Activated naive CD4-positive, alpha-beta T cell treated with anti-CD3 and anti-CD28 coated beads, Interleukin-2, amount 10 ng/mL, durations not matched to agents 7 days and 5 days (primary cell): Measurements from ENCODE around the gene TMEM170A.

Experiments
- CTCF ChIA-PET: fragments of 350-600 bp; sonication (Branson Sonifier 250); formaldehyde crosslinking; loops from one replicate; lab custom pipeline; 2021; ENCODE audit warnings: antibody characterized with exemption; lab: Charles Lee
- DNase-seq: peaks from one replicate; pipeline ENCODE4 v3.0.0-alpha.2; 2020
- H3K27ac Mint-ChIP-seq: one replicate; pipeline ENCODE4 v1.8.0; 2021; ENCODE audit warnings: mild to moderate bottlenecking, moderate library complexity, mixed read lengths
- H3K27me3 Mint-ChIP-seq: one replicate; pipeline ENCODE4 v1.8.0; 2021; ENCODE audit warnings: mild to moderate bottlenecking, mixed read lengths
- H3K36me3 Mint-ChIP-seq: one replicate; pipeline ENCODE4 v1.8.0; 2021; ENCODE audit warnings: mixed read lengths
- H3K4me1 Mint-ChIP-seq: one replicate; pipeline ENCODE4 v1.8.0; 2021; ENCODE audit warnings: mixed read lengths
- H3K4me3 Mint-ChIP-seq: one replicate; pipeline ENCODE4 v1.8.0; 2021; ENCODE audit warnings: mild to moderate bottlenecking, moderate library complexity, mixed read lengths
- H3K9me3 Mint-ChIP-seq: one replicate; pipeline ENCODE4 v1.8.0; 2021; ENCODE audit warnings: mixed read lengths

TMEM170A gene

GRCh38 chr16:75488322-75488721 lies 23.8 kb upstream of the TMEM170A start:
- CTCF ChIA-PET, result interaction anchor here (1.6 kb wide), 1 partner anchor 28 kb away, joined by 7 read pairs; no protein-coding TSS in a partner anchor
- Mint-ChIP-seq H3K4me1 (no peaks in the 10 kb centered on the region), H3K36me3 (no peaks in the 10 kb centered on the region), H3K9me3 (no peaks in the 10 kb centered on the region), H3K27me3 (peaks cover 30% of the 10 kb centered on the region), H3K27ac (no peak overlapping the region), H3K4me3 (no peak overlapping the region)
- no peak for DNase-seq

- H3K27ac Mint-ChIP-seq, result no peak overlapping the region
- H3K27me3 Mint-ChIP-seq, result peaks cover 32% of the 10 kb centered on the region
- no peaks in the 10 kb centered on the region for H3K36me3 Mint-ChIP-seq
- no peak overlapping the region for H3K4me3 Mint-ChIP-seq
- no peaks in the 10 kb centered on the region for H3K4me1 Mint-ChIP-seq
- CTCF ChIA-PET, result interaction anchor here (0.8 to 2.6 kb wide), 4 partner anchors 14 to 30 kb away, joined by 3 to 8 read pairs (median 5); partner anchors contain the start of gene TMEM170A
- H3K9me3 Mint-ChIP-seq, result no peaks in the 10 kb centered on the region
- DNase-seq, result no peak
These were observed 22.3 kb upstream of the TMEM170A start for GRCh38 chr16:75486676-75487313.

- Mint-ChIP-seq H3K9me3 (no peaks in the 10 kb centered on the region), H3K27ac (no peak overlapping the region), H3K36me3 (no peaks in the 10 kb centered on the region), H3K4me3 (no peak overlapping the region), H3K27me3 (peaks cover 29% of the 10 kb centered on the region), H3K4me1 (no peaks in the 10 kb centered on the region)
- DNase-seq, result no peak
- CTCF ChIA-PET, result interaction anchor here (0.8 to 2.6 kb wide), 3 partner anchors 14 to 21 kb away, joined by 3 to 8 read pairs (median 3); partner anchors contain the start of gene TMEM170A
These were observed 21.7 kb upstream of the TMEM170A start for GRCh38 chr16:75486014-75486675.

GRCh38 chr16:75485230-75486013 lies 20.9 kb upstream of the TMEM170A start:
- Mint-ChIP-seq H3K27me3 (peaks cover 29% of the 10 kb centered on the region), H3K4me3 (no peak overlapping the region)

GRCh38 chr16:75483222-75483621 lies 18.7 kb upstream of the TMEM170A start:
- Mint-ChIP-seq H3K27me3 (peaks cover 29% of the 10 kb centered on the region), H3K4me3 (no peak overlapping the region), H3K4me1 (no peaks in the 10 kb centered on the region), H3K27ac (no peak overlapping the region), H3K36me3 (no peaks in the 10 kb centered on the region), H3K9me3 (no peaks in the 10 kb centered on the region)
- CTCF ChIA-PET, result interaction anchor here (3.2 kb wide), 1 partner anchor 11 kb away, joined by 12 read pairs; no protein-coding TSS in a partner anchor
- DNase-seq, result no peak

More at GRCh38 chr16:75485230-75486013, 20.9 kb upstream of the TMEM170A start:
- Mint-ChIP-seq H3K27ac (no peak overlapping the region), H3K4me1 (no peaks in the 10 kb centered on the region), H3K36me3 (no peaks in the 10 kb centered on the region), H3K9me3 (no peaks in the 10 kb centered on the region)
- CTCF ChIA-PET, result interaction anchor here (1.6 to 2.6 kb wide), 2 partner anchors 13 to 15 kb away, joined by 3 to 8 read pairs; no protein-coding TSS in a partner anchor
- no peak for DNase-seq

GRCh38 chr16:75482434-75483205 lies 18.1 kb upstream of the TMEM170A start:
- CTCF ChIA-PET, result interaction anchor here (3.2 kb wide), 1 partner anchor 10 kb away, joined by 12 read pairs; no protein-coding TSS in a partner anchor

GRCh38 chr16:75481475-75481874 lies 17.0 kb upstream of the TMEM170A start:
- CTCF ChIA-PET, result interaction anchor here (3.2 kb wide), 1 partner anchor 9 kb away, joined by 12 read pairs; no protein-coding TSS in a partner anchor
- Mint-ChIP-seq H3K4me3 (no peak overlapping the region), H3K9me3 (no peaks in the 10 kb centered on the region), H3K36me3 (no peaks in the 10 kb centered on the region), H3K27me3 (peaks cover 34% of the 10 kb centered on the region), H3K27ac (no peak overlapping the region), H3K4me1 (no peaks in the 10 kb centered on the region)
- no peak for DNase-seq

More at GRCh38 chr16:75482434-75483205, 18.1 kb upstream of the TMEM170A start:
- no peaks in the 10 kb centered on the region for H3K9me3 Mint-ChIP-seq
- DNase-seq, result no peak
- peaks cover 29% of the 10 kb centered on the region for H3K27me3 Mint-ChIP-seq
- no peaks in the 10 kb centered on the region for H3K36me3 Mint-ChIP-seq
- no peak overlapping the region for H3K27ac Mint-ChIP-seq
- no peaks in the 10 kb centered on the region for H3K4me1 Mint-ChIP-seq
- no peak overlapping the region for H3K4me3 Mint-ChIP-seq

GRCh38 chr16:75479421-75479990 lies 15.0 kb upstream of the TMEM170A start:
- Mint-ChIP-seq H3K27me3 (peaks cover 24% of the 10 kb centered on the region), H3K27ac (no peak overlapping the region), H3K36me3 (no peaks in the 10 kb centered on the region), H3K4me3 (no peak overlapping the region), H3K9me3 (no peaks in the 10 kb centered on the region), H3K4me1 (no peaks in the 10 kb centered on the region)
- CTCF ChIA-PET, result no interaction called here
- DNase-seq, result no peak

GRCh38 chr16:75478480-75479345 lies 14.2 kb upstream of the TMEM170A start:
- no peaks in the 10 kb centered on the region for H3K4me1 Mint-ChIP-seq
- H3K4me3 Mint-ChIP-seq, result no peak overlapping the region
- CTCF ChIA-PET, result no interaction called here
- no peak for DNase-seq
- H3K36me3 Mint-ChIP-seq, result no peaks in the 10 kb centered on the region
- no peaks in the 10 kb centered on the region for H3K9me3 Mint-ChIP-seq
- no peak overlapping the region for H3K27ac Mint-ChIP-seq
- H3K27me3 Mint-ChIP-seq, result peaks cover 24% of the 10 kb centered on the region

GRCh38 chr16:75477680-75478473 lies 13.4 kb upstream of the TMEM170A start:
- H3K36me3 Mint-ChIP-seq, result no peaks in the 10 kb centered on the region
- H3K27ac Mint-ChIP-seq, result no peak overlapping the region
- H3K4me1 Mint-ChIP-seq, result no peaks in the 10 kb centered on the region
- no peaks in the 10 kb centered on the region for H3K9me3 Mint-ChIP-seq
- H3K27me3 Mint-ChIP-seq, result peaks cover 27% of the 10 kb centered on the region
- no peak for DNase-seq
- CTCF ChIA-PET, result interaction anchor here (0.8 to 0.9 kb wide), 2 partner anchors 72 to 286 kb away, joined by 3 to 7 read pairs; no protein-coding TSS in a partner anchor
- no peak overlapping the region for H3K4me3 Mint-ChIP-seq

- Mint-ChIP-seq H3K36me3 (no peaks in the 10 kb centered on the region), H3K4me1 (no peaks in the 10 kb centered on the region), H3K9me3 (no peaks in the 10 kb centered on the region), H3K27me3 (peaks cover 16% of the 10 kb centered on the region), H3K4me3 (no peak overlapping the region), H3K27ac (no peak overlapping the region)
- CTCF ChIA-PET, result interaction anchor here (0.7 to 0.9 kb wide), 4 partner anchors 12 to 287 kb away, joined by 3 to 7 read pairs (median 3); no protein-coding TSS in a partner anchor
- no peak for DNase-seq
These were observed 12.3 kb upstream of the TMEM170A start for GRCh38 chr16:75476817-75477216.

- Mint-ChIP-seq H3K27me3 (peaks cover 16% of the 10 kb centered on the region), H3K36me3 (no peaks in the 10 kb centered on the region), H3K9me3 (no peaks in the 10 kb centered on the region), H3K27ac (no peak overlapping the region), H3K4me1 (no peaks in the 10 kb centered on the region), H3K4me3 (no peak overlapping the region)
- no peak for DNase-seq
- CTCF ChIA-PET, result interaction anchor here (1.1 kb wide), 1 partner anchor 10 kb away, joined by 6 read pairs; the partner anchor contains the start of gene TMEM170A
These were observed 10.9 kb upstream of the TMEM170A start for GRCh38 chr16:75475420-75475847.
